Spleen (tissue), 11 donors: ENCODE measurements around the gene OPN3. TPM values are rescaled to one million over a fixed set of nuclear protein-coding genes. Genes with fewer than 3 reads are reported as not detected.

Source experiments
- DNase-seq: peaks from one replicate; pipeline ENCODE4 v3.0.0-alpha.2; 2020
- H3K27ac ChIP-seq, 8 donors: fragments of 200-600 bp; sonication (generic) in 7 of 8; 1 replicate in 4 of 8; 2 replicates in 4 of 8; pipeline versions ENCODE4 v1.5.0 to v1.8.0; 2016 to 2021; ENCODE audit warnings: inconsistent platforms in 4 of 8, mild to moderate bottlenecking in 4 of 8, moderate library complexity in 1 of 8
- H3K27me3 ChIP-seq, 7 donors: fragments of 200-600 bp; sonication (generic) in 6 of 7; replicated peaks in 1 of 7; 1 replicate in 4 of 7; 2 replicates in 3 of 7; pipeline versions ENCODE4 v1.5.0 to v1.8.0; 2016 to 2021; ENCODE audit warnings: inconsistent platforms in 3 of 7, mild to moderate bottlenecking in 1 of 7
- H3K36me3 ChIP-seq, 6 donors: fragments of 200-600 bp; sonication (generic) in 5 of 6; 1 replicate in 4 of 6; 2 replicates in 2 of 6; pipeline versions ENCODE4 v1.5.0 to v1.8.0; 2016 to 2021; ENCODE audit warnings: inconsistent platforms in 2 of 6
- H3K4me1 ChIP-seq, 6 donors: fragments of 200-600 bp; sonication (generic) in 5 of 6; 1 replicate in 3 of 6; 2 replicates in 3 of 6; pipeline versions ENCODE4 v1.5.0 to v1.8.0; 2016 to 2021; ENCODE audit warnings: inconsistent platforms in 3 of 6
- H3K4me3 ChIP-seq, 8 donors: fragments of 200-600 bp; sonication (generic) in 7 of 8; 1 replicate in 4 of 8; 2 replicates in 4 of 8; pipeline versions ENCODE4 v1.5.0 to v1.8.0; 2016 to 2021; ENCODE audit warnings: inconsistent platforms in 4 of 8, mild to moderate bottlenecking in 4 of 8, moderate library complexity in 2 of 8
- H3K9me3 ChIP-seq, 8 donors: fragments of 200-600 bp; sonication (generic) in 7 of 8; 1 replicate in 4 of 8; 2 replicates in 4 of 8; pipeline versions ENCODE4 v1.5.0 to v1.8.0; 2016 to 2021; ENCODE audit warnings: inconsistent platforms in 4 of 8
- POLR2A ChIP-seq, 3 donors: fragments of 450-650 bp; IDR thresholded peaks; one replicate each; pipeline ENCODE4 v1.5.1; 2017; ENCODE audit warnings: antibody characterized with exemption in 3 of 3, mild to moderate bottlenecking in 1 of 3
- POLR2AphosphoS5 ChIP-seq, 3 donors: sonication (generic); formaldehyde crosslinking; IDR thresholded peaks; one replicate each; pipeline ENCODE4 v1.5.1; 2017; ENCODE audit warnings: antibody characterized with exemption in 3 of 3
- WGBS, 5 donors: extraction: QIAGEN DNeasy Blood & Tissue Kit in 3 of 5; methylation state at CpG; one replicate each; pipeline versions ENCODE4 v1.1.5 to v1.1.7; 2013 to 2018; 5-methylcytosine and 5-hydroxymethylcytosine counted together
- intact Hi-C: fragments of 100-400 bp; cut with DNase I; formaldehyde crosslinking; loops from one replicate; pipeline ENCODE4 v1.15.0; 2023; ENCODE audit warnings: low total_unique reads
- polyA plus RNA-seq, 3 donors: library from polyadenylated mRNA; stranded (reverse); fragments of 200-250 nt; gene quantifications; one replicate each; pipeline ENCODE4 v1.2.1, GENCODE V29; 2013
- total RNA-seq, 7 donors: library from RNA; depleted of rRNA in 3 of 7; stranded (reverse); fragments of >200 nt in 3 of 7; fragmentation: NEBNext Ultra II Directional in 4 of 7; extraction: Animal tissue kit (Norgen Biotek cat#: 25700) in 4 of 7; gene quantifications; one replicate each; pipeline versions ENCODE4 v1.1.0 to v1.2.1, GENCODE V29; 2016 to 2021
- TF ChIP-seq, protein P1 (sequence below), 11 experiments: fragments of 200-600 bp in 7 of 11; fragments of 450-650 bp in 4 of 11; sonication (generic) in 4 of 11; IDR thresholded peaks in 8 of 11; conservative IDR thresholded peaks in 3 of 11; 1 replicate in 7 of 11; 2 replicates in 4 of 11; pipeline versions ENCODE4 v1.4.0 to v1.8.0; 2016 to 2021; ENCODE audit warnings: antibody characterized with exemption in 11 of 11, inconsistent platforms in 4 of 11, mild to moderate bottlenecking in 1 of 11
- donor health status: healthy with polysubstance abuse.
- donor health status: DM: no; HTN: no; CAD: no; lungs with moderate emphysema.
- donor health status: DM: no; HTN: no; CAD: no.
- donor health status: Bipolar disorder and iron deficiency.
- donor health status: healthy.
- donor health status: DM: no; HTN: no; CAD: no.
- donor health status: DM: yes; HTN: yes; CAD: no.

OPN3 gene
- total and polyA plus RNA-seq, 10 donors: 15.1 to 39.4 (median 24.6) TPM

DNA sequence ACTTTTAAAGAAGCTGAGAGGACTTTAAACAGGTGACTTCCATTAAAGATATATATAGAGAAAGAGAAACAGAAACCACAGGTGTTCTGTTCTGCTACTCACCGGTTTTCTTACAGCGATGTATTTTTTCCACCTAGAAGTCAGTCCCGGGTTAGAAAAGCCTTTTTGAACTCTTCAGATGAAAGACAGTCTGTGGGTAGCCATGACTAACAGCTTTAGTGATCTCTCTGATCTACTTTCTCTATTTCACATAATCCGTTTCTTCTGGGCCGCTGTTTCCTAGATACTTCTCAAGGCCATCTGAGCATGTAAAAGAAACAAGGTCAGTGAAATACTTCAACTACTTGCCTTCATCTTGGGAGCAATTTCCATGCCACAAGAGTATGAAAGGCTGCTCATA lies 37.0 kb upstream of the OPN3 start:
- no peaks in the 10 kb centered on the region for H3K9me3 ChIP-seq
- TF ChIP-seq, protein P1, sequence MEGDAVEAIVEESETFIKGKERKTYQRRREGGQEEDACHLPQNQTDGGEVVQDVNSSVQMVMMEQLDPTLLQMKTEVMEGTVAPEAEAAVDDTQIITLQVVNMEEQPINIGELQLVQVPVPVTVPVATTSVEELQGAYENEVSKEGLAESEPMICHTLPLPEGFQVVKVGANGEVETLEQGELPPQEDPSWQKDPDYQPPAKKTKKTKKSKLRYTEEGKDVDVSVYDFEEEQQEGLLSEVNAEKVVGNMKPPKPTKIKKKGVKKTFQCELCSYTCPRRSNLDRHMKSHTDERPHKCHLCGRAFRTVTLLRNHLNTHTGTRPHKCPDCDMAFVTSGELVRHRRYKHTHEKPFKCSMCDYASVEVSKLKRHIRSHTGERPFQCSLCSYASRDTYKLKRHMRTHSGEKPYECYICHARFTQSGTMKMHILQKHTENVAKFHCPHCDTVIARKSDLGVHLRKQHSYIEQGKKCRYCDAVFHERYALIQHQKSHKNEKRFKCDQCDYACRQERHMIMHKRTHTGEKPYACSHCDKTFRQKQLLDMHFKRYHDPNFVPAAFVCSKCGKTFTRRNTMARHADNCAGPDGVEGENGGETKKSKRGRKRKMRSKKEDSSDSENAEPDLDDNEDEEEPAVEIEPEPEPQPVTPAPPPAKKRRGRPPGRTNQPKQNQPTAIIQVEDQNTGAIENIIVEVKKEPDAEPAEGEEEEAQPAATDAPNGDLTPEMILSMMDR (IDR thresholded peaks at IDR 0.05 in 8 of 11, conservative IDR thresholded peaks at IDR 0.05 in 3 of 11): no peak
- TF ChIP-seq POLR2A (IDR thresholded peaks at IDR 0.05) (no peak), POLR2AphosphoS5 (IDR thresholded peaks at IDR 0.05) (no peak)
- H3K4me3 ChIP-seq: peak overlapping the region in 1 of 8 donors; percentile 35
- peak overlapping the region in 5 of 8 donors; percentile 0 to 61 (median 32) for H3K27ac ChIP-seq
- 45 to 56% (median 53%) methylated on average over 5 of the region's 5 CpGs for WGBS, 5 donors
- DNase-seq: no peak
- intact Hi-C loops: no loop called here
- H3K36me3 ChIP-seq: no peaks in the 10 kb centered on the region
- no peaks in the 10 kb centered on the region for H3K4me1 ChIP-seq
- H3K27me3 ChIP-seq: no peaks in the 10 kb centered on the region

DNA sequence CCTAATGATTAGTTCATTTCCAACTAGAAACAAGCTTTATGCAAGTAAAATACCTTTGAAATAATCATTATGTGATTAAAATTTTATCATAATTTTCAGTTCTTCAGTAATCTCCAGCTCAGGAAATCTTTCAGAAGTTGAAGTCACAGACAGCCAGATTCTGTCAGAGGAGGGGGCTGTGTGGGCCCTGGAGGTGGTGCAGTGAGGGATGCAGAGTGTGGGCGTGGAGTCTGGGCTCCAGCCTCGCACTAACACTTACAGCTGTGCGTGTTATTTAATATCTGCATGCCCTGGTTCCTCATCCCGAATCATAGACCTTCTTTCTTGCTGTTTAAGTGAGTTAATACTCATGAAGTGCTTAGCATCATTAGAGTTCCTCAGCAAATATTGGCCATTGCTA lies 35.8 kb upstream of the OPN3 start:
- H3K27me3 ChIP-seq: no peaks in the 10 kb centered on the region
- H3K4me3 ChIP-seq: no peak overlapping the region
- no peak overlapping the region for H3K27ac ChIP-seq
- no peaks in the 10 kb centered on the region for H3K9me3 ChIP-seq
- 61 to 76% (median 69%) methylated on average over 4 of the region's 4 CpGs for WGBS, 5 donors
- TF ChIP-seq POLR2A (IDR thresholded peaks at IDR 0.05) (no peak), POLR2AphosphoS5 (IDR thresholded peaks at IDR 0.05) (no peak)
- TF ChIP-seq, protein P1 (IDR thresholded peaks at IDR 0.05 in 8 of 11, conservative IDR thresholded peaks at IDR 0.05 in 3 of 11): no peak
- no peak for DNase-seq
- no peaks in the 10 kb centered on the region for H3K36me3 ChIP-seq
- H3K4me1 ChIP-seq: no peaks in the 10 kb centered on the region
- intact Hi-C loops: no loop called here

DNA sequence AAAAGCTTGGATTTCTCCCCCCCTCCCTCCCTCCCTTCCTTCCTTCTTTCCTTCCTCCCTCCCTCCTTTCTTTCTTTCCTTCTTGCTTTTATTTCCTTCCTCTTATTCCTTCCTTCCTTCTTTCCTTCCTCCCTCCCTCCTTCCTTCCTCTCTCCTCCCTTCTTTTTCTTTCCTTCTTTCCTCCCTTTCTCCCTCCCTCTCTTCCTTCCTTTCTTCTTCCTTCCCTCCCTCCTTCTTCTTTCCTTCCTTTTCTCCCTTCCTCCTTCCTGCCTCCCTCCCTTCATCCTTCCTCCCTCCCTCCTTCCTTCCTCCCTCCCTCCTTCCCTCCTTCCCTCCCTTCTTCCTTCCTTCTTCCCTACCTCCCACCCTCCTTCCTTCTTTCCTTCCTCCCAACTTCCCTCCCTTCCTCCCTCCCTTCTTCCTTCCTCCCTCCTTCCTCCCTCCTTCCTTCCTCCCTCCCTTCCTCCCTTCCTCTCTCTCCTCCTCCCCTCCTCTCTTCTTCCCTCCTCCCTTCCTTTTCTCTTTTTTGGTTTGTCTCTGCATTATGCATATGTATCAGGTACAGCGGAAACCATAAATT lies 34.7 kb upstream of the OPN3 start:
- H3K4me3 ChIP-seq: no peak overlapping the region
- no peak for DNase-seq
- TF ChIP-seq POLR2AphosphoS5 (IDR thresholded peaks at IDR 0.05) (no peak), POLR2A (IDR thresholded peaks at IDR 0.05) (no peak)
- TF ChIP-seq, protein P1 (IDR thresholded peaks at IDR 0.05 in 8 of 11, conservative IDR thresholded peaks at IDR 0.05 in 3 of 11): no peak
- no peak overlapping the region for H3K27ac ChIP-seq
- H3K36me3 ChIP-seq: no peaks in the 10 kb centered on the region
- H3K27me3 ChIP-seq: no peaks in the 10 kb centered on the region
- 96 to 100% (median 99%) methylated on average over 1 of the region's 1 CpG for WGBS, 5 donors
- intact Hi-C loops: no loop called here
- H3K4me1 ChIP-seq: no peaks in the 10 kb centered on the region
- H3K9me3 ChIP-seq: no peaks in the 10 kb centered on the region

DNA sequence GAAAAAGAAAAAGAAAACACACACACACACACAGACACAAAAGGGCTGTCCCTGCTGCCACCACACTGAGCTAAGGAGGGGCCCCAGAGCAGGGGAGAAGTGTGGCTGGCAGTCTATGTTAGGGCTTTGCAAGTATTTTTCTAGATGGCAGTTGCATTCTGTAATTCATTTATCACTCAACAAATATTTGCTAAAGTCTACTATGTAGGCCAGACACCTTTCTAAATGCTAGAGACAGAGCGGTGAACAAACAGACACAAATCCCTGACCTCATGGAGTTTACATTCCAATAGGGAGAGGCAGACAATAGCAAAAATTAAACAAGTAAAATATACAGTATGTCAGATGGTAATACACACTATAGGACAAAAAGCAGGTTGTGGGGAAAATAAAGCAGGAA lies 32.1 kb upstream of the OPN3 start:
- no peak for DNase-seq
- TF ChIP-seq POLR2A (IDR thresholded peaks at IDR 0.05) (no peak), POLR2AphosphoS5 (IDR thresholded peaks at IDR 0.05) (no peak)
- TF ChIP-seq, protein P1 (IDR thresholded peaks at IDR 0.05 in 8 of 11, conservative IDR thresholded peaks at IDR 0.05 in 3 of 11): no peak
- Histone ChIP-seq H3K4me1 (no peaks in the 10 kb centered on the region), H3K36me3 (no peaks in the 10 kb centered on the region), H3K27ac (no peak overlapping the region), H3K27me3 (no peaks in the 10 kb centered on the region), H3K4me3 (no peak overlapping the region), H3K9me3 (no peaks in the 10 kb centered on the region)
- intact Hi-C loops: no loop called here
- 91 to 98% (median 92%) methylated on average over 1 of the region's 1 CpG for WGBS, 5 donors
